Measurements from ENCODE around the gene MYO5B.

Gene MYO5B

DNA sequence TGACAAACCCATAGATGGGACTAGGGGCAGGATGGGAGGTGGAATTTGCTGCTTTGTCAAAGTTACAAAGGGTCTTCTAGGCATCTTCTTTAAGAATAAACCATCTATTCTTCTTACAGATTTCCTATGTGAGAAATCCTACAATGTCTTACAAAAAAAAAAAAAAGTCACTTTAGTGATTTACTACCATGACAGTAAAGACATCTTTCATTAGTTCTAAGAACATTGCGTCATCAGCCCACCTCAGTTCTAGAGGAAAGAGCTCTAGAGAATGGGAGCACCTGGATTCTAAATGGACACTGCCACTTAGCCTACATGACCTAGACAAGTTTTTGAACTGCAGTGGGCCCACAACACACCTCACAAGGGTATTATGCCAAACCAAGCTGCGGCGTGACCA is 172.0 kb downstream of the MYO5B start:
- Histone ChIP-seq H3F3A (ENCODE audit: insufficient read depth) (no peaks in the 10 kb centered on the region), H4K20me1 (ENCODE audit: low read depth, low read length) (no peaks in the 10 kb centered on the region), H3K79me2 (ENCODE audit: insufficient read depth, low read length) (no peaks in the 10 kb centered on the region), H3K27ac (ENCODE audit: low read depth, low read length) (no peak overlapping the region), H3K9ac (ENCODE audit: low read length) (no peak overlapping the region), H3K27me3 (ENCODE audit: low read length) (no peaks in the 10 kb centered on the region), H2AFZ (ENCODE audit: low read depth, low read length, severe bottlenecking) (no peak overlapping the region), H3K4me3 (ENCODE audit: insufficient read depth, low read length, poor library complexity, severe bottlenecking) (no peak overlapping the region), H3K9me3 (ENCODE audit: insufficient read depth, low read length) (no peaks in the 10 kb centered on the region), H3K36me3 (ENCODE audit: low read length) (no peaks in the 10 kb centered on the region), H3K9me2 (replicated peaks; ENCODE audit: insufficient read depth, low read length) (no peaks in the 10 kb centered on the region), H3K4me2 (ENCODE audit: low read depth, low read length, poor library complexity, severe bottlenecking) (no peak overlapping the region)
- TF ChIP-seq, protein P1, sequence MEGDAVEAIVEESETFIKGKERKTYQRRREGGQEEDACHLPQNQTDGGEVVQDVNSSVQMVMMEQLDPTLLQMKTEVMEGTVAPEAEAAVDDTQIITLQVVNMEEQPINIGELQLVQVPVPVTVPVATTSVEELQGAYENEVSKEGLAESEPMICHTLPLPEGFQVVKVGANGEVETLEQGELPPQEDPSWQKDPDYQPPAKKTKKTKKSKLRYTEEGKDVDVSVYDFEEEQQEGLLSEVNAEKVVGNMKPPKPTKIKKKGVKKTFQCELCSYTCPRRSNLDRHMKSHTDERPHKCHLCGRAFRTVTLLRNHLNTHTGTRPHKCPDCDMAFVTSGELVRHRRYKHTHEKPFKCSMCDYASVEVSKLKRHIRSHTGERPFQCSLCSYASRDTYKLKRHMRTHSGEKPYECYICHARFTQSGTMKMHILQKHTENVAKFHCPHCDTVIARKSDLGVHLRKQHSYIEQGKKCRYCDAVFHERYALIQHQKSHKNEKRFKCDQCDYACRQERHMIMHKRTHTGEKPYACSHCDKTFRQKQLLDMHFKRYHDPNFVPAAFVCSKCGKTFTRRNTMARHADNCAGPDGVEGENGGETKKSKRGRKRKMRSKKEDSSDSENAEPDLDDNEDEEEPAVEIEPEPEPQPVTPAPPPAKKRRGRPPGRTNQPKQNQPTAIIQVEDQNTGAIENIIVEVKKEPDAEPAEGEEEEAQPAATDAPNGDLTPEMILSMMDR (IDR thresholded peaks at IDR 0.05; ENCODE audit: insufficient read depth, low read length, poor library complexity, severe bottlenecking): no peak
- no peak for TF ChIP-seq EZH2phosphoT487 (conservative IDR thresholded peaks at IDR 0.05; ENCODE audit: low read length)

DNA sequence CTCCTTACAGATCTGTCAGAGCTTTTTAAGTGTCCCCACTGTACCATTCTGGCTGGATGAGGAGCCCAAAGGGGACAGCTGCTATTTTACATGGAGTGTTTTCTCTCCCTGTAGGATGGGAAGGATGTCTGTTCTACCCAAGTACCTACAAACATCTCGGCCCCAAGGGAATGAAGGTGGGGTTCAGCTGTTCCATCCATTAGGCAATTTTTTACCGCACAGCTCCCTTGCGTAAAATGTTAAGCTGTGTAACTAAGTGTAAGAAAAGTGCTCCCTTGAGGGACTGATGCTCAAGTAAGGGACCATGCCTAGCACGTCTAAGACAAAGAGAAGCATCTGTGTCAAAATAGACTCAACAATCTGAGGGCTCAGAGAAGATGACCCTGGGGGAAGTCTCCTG is 180.3 kb downstream of the MYO5B start:
- H3K79me2 ChIP-seq (ENCODE audit: insufficient read depth, low read length): no peaks in the 10 kb centered on the region
- H3K27me3 ChIP-seq (ENCODE audit: low read length): no peaks in the 10 kb centered on the region
- no peak overlapping the region for H3K4me2 ChIP-seq (ENCODE audit: low read depth, low read length, poor library complexity, severe bottlenecking)
- H3K36me3 ChIP-seq (ENCODE audit: low read length): no peaks in the 10 kb centered on the region
- H3K9me3 ChIP-seq (ENCODE audit: insufficient read depth, low read length): no peaks in the 10 kb centered on the region
- no peak overlapping the region for H2AFZ ChIP-seq (ENCODE audit: low read depth, low read length, severe bottlenecking)
- H4K20me1 ChIP-seq (ENCODE audit: low read depth, low read length): no peaks in the 10 kb centered on the region
- H3K9ac ChIP-seq (ENCODE audit: low read length): no peak overlapping the region
- H3K9me2 ChIP-seq (replicated peaks; ENCODE audit: insufficient read depth, low read length): no peaks in the 10 kb centered on the region
- TF ChIP-seq, protein P1 (IDR thresholded peaks at IDR 0.05; ENCODE audit: insufficient read depth, low read length, poor library complexity, severe bottlenecking): no peak
- TF ChIP-seq EZH2phosphoT487 (conservative IDR thresholded peaks at IDR 0.05; ENCODE audit: low read length): no peak
- H3K27ac ChIP-seq (ENCODE audit: low read depth, low read length): no peak overlapping the region
- no peak overlapping the region for H3K4me3 ChIP-seq (ENCODE audit: insufficient read depth, low read length, poor library complexity, severe bottlenecking)
- no peaks in the 10 kb centered on the region for H3F3A ChIP-seq (ENCODE audit: insufficient read depth)

DNA sequence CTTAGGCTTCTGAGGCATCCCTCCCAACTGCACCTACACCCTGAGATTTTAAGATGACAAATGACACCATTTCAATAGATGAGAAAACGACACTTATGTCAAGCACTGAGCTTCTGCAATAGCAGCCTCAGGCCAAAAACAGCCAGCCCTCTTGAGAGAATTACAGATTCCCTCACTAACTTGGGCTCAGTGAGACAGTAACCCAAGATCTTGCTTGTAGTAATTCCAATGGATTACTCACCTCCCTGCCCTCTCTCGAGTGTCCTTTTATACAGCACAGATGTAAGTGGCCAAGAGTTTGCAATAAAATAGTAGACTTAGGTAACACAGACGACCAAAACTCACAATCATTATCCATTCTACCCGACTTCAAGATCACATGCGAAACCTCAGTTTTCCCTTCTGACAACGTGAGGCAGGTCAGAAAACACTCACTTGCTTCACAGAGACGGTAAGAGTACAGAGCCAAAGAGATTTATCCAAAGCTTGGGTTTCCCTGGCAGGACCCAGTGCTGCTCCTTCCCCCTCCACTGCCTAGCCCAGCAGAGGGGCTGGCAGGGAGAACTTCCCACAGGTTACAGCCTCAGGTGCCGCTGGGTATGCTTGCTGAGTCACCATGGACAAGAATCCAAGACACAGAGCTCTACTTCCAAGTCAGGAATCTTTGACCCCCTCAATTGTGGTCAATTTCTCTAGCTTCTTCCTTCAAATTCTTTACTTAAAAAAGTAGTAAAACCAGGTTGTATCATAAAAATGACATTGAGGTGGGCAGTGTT is 181.4 kb downstream of the MYO5B start:
- Histone ChIP-seq H3K4me3 (ENCODE audit: insufficient read depth, low read length, poor library complexity, severe bottlenecking) (no peak overlapping the region), H3K27me3 (ENCODE audit: low read length) (no peaks in the 10 kb centered on the region), H3F3A (ENCODE audit: insufficient read depth) (no peaks in the 10 kb centered on the region), H2AFZ (ENCODE audit: low read depth, low read length, severe bottlenecking) (no peak overlapping the region), H4K20me1 (ENCODE audit: low read depth, low read length) (no peaks in the 10 kb centered on the region), H3K9me3 (ENCODE audit: insufficient read depth, low read length) (no peaks in the 10 kb centered on the region), H3K27ac (ENCODE audit: low read depth, low read length) (no peak overlapping the region), H3K9me2 (replicated peaks; ENCODE audit: insufficient read depth, low read length) (no peaks in the 10 kb centered on the region), H3K79me2 (ENCODE audit: insufficient read depth, low read length) (no peaks in the 10 kb centered on the region), H3K9ac (ENCODE audit: low read length) (no peak overlapping the region), H3K36me3 (ENCODE audit: low read length) (no peaks in the 10 kb centered on the region), H3K4me2 (ENCODE audit: low read depth, low read length, poor library complexity, severe bottlenecking) (no peak overlapping the region)
- TF ChIP-seq EZH2phosphoT487 (conservative IDR thresholded peaks at IDR 0.05; ENCODE audit: low read length): no peak

DNA sequence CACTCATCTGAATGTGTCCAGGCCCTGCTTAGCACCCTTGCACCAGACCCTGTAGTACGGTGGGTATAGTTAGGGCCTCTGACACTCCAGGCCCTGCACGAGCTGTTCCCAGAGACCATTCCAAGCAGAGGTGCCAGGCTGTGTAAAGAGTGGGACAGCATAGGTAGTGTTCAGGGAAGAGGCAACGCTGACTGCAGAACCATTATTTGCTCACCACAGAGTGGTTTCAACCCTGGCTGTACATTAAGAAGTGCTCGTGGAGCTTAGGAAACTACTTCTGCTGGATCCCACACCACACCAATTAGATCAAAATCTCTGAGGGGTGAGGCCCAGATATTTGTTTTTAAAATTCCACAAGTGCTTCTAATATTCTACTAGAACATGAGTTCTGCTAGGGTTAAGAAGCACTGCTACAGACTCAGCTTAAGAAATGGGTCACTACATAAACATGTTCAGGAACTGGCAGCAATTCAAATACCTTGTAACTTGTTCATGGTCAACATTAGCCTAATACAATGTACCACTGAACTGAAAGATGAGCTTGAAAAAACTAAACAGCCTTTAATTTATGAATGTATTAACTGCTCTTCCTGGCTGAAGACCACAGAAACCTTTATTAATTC is 183.0 kb downstream of the MYO5B start:
- no peaks in the 10 kb centered on the region for H3K79me2 ChIP-seq (ENCODE audit: insufficient read depth, low read length)
- H3K27me3 ChIP-seq (ENCODE audit: low read length): no peaks in the 10 kb centered on the region
- no peaks in the 10 kb centered on the region for H3F3A ChIP-seq (ENCODE audit: insufficient read depth)
- H3K9me2 ChIP-seq (replicated peaks; ENCODE audit: insufficient read depth, low read length): no peaks in the 10 kb centered on the region
- H3K4me2 ChIP-seq (ENCODE audit: low read depth, low read length, poor library complexity, severe bottlenecking): no peak overlapping the region
- H3K9ac ChIP-seq (ENCODE audit: low read length): no peak overlapping the region
- no peaks in the 10 kb centered on the region for H4K20me1 ChIP-seq (ENCODE audit: low read depth, low read length)
- H3K4me3 ChIP-seq (ENCODE audit: insufficient read depth, low read length, poor library complexity, severe bottlenecking): no peak overlapping the region
- no peak overlapping the region for H2AFZ ChIP-seq (ENCODE audit: low read depth, low read length, severe bottlenecking)
- TF ChIP-seq EZH2phosphoT487 (conservative IDR thresholded peaks at IDR 0.05; ENCODE audit: low read length): no peak
- TF ChIP-seq, protein P1 (IDR thresholded peaks at IDR 0.05; ENCODE audit: insufficient read depth, low read length, poor library complexity, severe bottlenecking): no peak
- H3K36me3 ChIP-seq (ENCODE audit: low read length): no peaks in the 10 kb centered on the region
- H3K27ac ChIP-seq (ENCODE audit: low read depth, low read length): no peak overlapping the region
- no peaks in the 10 kb centered on the region for H3K9me3 ChIP-seq (ENCODE audit: insufficient read depth, low read length)
